ENCODE results near the gene GRK3. TPM values are rescaled to one million over a fixed set of nuclear protein-coding genes. Genes with fewer than 3 reads are reported as not detected.

GRK3 gene
- total RNA-seq, 1 experiment from 2014 or later: 14.6 TPM

GRCh38 chr22:25566898-25567235, 2.4 kb downstream of the GRK3 start:
- Histone ChIP-seq H4K20me1 (ENCODE audit: insufficient read depth) (no peaks in the 10 kb centered on the region), H3K4me3 (replicated peaks in 1 of 2; ENCODE audit: low read depth in 1 of 2, low read length in 2 of 2) (no peak overlapping the region), H3K36me3 (ENCODE audit: control insufficient read depth in 1 of 2, insufficient read depth in 2 of 2, low read length in 2 of 2) (no peaks in the 10 kb centered on the region), H3K9me2 (ENCODE audit: insufficient read depth) (no peaks in the 10 kb centered on the region), H3K9me3 (ENCODE audit: control insufficient read depth in 1 of 2, insufficient read depth in 1 of 2, low read depth in 1 of 2, low read length in 2 of 2) (no peaks in the 10 kb centered on the region), H3K4me1 (ENCODE audit: control insufficient read depth in 1 of 2, insufficient read depth in 2 of 2, low read length in 2 of 2) (peaks cover 9 to 24% of the 10 kb centered on the region in 2 experiments; a peak in 3 of 4 replicates), H2AFZ (ENCODE audit: low read depth, low read length, poor library complexity, severe bottlenecking) (no peak overlapping the region), H3K4me2 (ENCODE audit: low read length) (peak overlapping the region; percentile 6; the same call in 1 of the 2 replicates), H3K79me2 (ENCODE audit: insufficient read depth, low read length) (peaks cover 11% of the 10 kb centered on the region; the same call in 1 of the 2 replicates), H3K27me3 (ENCODE audit: insufficient read depth, low read length) (no peaks in the 10 kb centered on the region), H3K9ac (ENCODE audit: low read length) (no peak overlapping the region), H3K27ac (ENCODE audit: low read depth, low read length) (no peak overlapping the region)
- ChIA-PET RAD21 (ENCODE audit: low non-redundant PET in 1 of 2, low total read pairs in 2 of 2, uncharacterized antibody in 2 of 2, unreplicated experiment in 2 of 2) (no interaction called here), POLR2A (no interaction called here), CTCF (interaction anchor here (0.6 kb wide), 1 partner anchor 207 kb away, joined by 3 read pairs; no protein-coding TSS in a partner anchor)
- ATAC-seq (no peak), DNase-seq (ENCODE audit: low read depth, low spot score) (no peak)
- intact Hi-C loops (cut with micrococcal nuclease): loop anchor here (2.0 kb wide), 1 partner anchor 206 kb away; no protein-coding TSS in a partner anchor
- no TSS peak for BruUV-seq (replicated peaks)
- TF ChIP-seq TCF7L2 (IDR thresholded peaks at IDR 0.05; ENCODE audit: borderline replicate concordance, extremely low read depth, insufficient read depth, insufficient read length): no peak
- no peak for TF ChIP-seq ZFX (IDR thresholded peaks at IDR 0.05)
- TF ChIP-seq POLR2AphosphoS5 (IDR thresholded peaks at IDR 0.05; ENCODE audit: low read depth, low read length): no peak
- no peak for TF ChIP-seq MAX (IDR thresholded peaks at IDR 0.05)
- TF ChIP-seq CBX3 (IDR thresholded peaks at IDR 0.05; ENCODE audit: low read depth): no peak
- no peak for TF ChIP-seq SRF (IDR thresholded peaks at IDR 0.05; ENCODE audit: low read depth)
- TF ChIP-seq EZH2 (IDR thresholded peaks at IDR 0.05): no peak
- no peak for TF ChIP-seq RAD21 (IDR thresholded peaks at IDR 0.05; ENCODE audit: low read depth)
- no peak for TF ChIP-seq CEBPB (IDR thresholded peaks at IDR 0.05; ENCODE audit: low read depth)
- no peak for TF ChIP-seq REST (IDR thresholded peaks at IDR 0.05; ENCODE audit: low read depth)
- no peak for TF ChIP-seq EZH2phosphoT487 (IDR thresholded peaks at IDR 0.05; ENCODE audit: borderline replicate concordance)
